Neural cell (in vitro differentiated cells): Measurements from ENCODE around the gene ARFGAP3. TPM values are rescaled to one million over a fixed set of nuclear protein-coding genes. Genes with fewer than 3 reads are reported as not detected.

Experiments used
- polyA plus RNA-seq: library from polyadenylated mRNA; depleted of rRNA; stranded (reverse); fragments of >200 nt; gene quantifications from 2 replicates; pipeline ENCODE4 v1.2.3, GENCODE V29; 2014
- small RNA-seq, 3 experiments: library from RNA; depleted of rRNA; stranded (forward); fragments of <200 nt; gene quantifications; one replicate each; pipeline ENCODE3, GENCODE V24; 2012

Gene ARFGAP3
- polyA plus RNA-seq, 1 donor from 2014 or later, result 80.7 TPM

Small RNA genes within 50 kb of the gene (small RNA-seq; reads per million reads assigned to genes)
- 0 to 1.2 (median 0) reads per million in 3 experiments for gene RF00019

Other genes with a start within 250 kb of the ARFGAP3 start
- 56.9 and 63.1 TPM in 2 replicates for gene POLDIP3, start 242.4 kb downstream of the ARFGAP3 start, polyA plus RNA-seq
- not detected in 2 replicates for gene ATP5MGL, start 216.7 kb downstream of the ARFGAP3 start, polyA plus RNA-seq
- 17.2 and 20.2 TPM in 2 replicates for gene CYB5R3, start 207.9 kb downstream of the ARFGAP3 start, polyA plus RNA-seq
- not detected in 2 replicates for gene A4GALT, start 136.4 kb downstream of the ARFGAP3 start, polyA plus RNA-seq
- 45.8 and 47.2 TPM in 2 replicates for gene PACSIN2, start 157.9 kb upstream of the ARFGAP3 start, polyA plus RNA-seq
- 36.3 and 41.8 TPM in 2 replicates for gene TTLL1, start 232.1 kb upstream of the ARFGAP3 start, polyA plus RNA-seq